Measurements from ENCODE around the gene MYO10. TPM values are rescaled to one million over a fixed set of nuclear protein-coding genes. Genes with fewer than 3 reads are reported as not detected.

The MYO10 gene
- total RNA-seq, 4 donors from 2014 or later: 34.7 to 122 (median 71.2) TPM

DNA sequence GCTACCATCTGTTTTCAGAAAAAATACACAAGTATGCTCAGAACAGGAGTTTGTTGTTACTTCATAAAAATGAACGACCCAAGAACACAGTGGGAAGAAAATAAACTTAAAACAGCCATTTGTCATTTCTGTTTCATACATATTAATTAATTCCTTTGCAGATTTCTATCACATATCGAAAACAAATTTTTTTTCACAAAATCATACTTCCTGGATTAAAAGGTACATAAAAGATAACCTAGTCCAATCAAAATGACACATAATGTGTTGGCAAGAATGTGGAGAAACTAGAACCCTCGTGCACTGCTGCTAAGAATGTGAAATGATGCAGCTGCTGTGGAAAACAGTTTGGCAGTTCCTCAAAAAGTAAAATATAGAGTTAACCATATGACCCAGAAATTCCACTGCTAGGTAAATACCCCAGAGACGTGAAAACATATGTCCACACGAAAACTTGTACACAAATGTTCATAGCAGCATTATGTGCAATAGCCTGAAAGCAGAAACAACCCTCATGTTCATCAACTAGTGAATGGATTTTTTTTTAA is 46.0 kb downstream of the MYO10 start:
- DNase-seq: no peak
- no peak for TF ChIP-seq POLR2A (IDR thresholded peaks at IDR 0.05)
- TF ChIP-seq, protein P1, sequence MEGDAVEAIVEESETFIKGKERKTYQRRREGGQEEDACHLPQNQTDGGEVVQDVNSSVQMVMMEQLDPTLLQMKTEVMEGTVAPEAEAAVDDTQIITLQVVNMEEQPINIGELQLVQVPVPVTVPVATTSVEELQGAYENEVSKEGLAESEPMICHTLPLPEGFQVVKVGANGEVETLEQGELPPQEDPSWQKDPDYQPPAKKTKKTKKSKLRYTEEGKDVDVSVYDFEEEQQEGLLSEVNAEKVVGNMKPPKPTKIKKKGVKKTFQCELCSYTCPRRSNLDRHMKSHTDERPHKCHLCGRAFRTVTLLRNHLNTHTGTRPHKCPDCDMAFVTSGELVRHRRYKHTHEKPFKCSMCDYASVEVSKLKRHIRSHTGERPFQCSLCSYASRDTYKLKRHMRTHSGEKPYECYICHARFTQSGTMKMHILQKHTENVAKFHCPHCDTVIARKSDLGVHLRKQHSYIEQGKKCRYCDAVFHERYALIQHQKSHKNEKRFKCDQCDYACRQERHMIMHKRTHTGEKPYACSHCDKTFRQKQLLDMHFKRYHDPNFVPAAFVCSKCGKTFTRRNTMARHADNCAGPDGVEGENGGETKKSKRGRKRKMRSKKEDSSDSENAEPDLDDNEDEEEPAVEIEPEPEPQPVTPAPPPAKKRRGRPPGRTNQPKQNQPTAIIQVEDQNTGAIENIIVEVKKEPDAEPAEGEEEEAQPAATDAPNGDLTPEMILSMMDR (IDR thresholded peaks at IDR 0.05): no peak
- Histone ChIP-seq H3K36me3 (no peaks in the 10 kb centered on the region), H3K9me3 (no peaks in the 10 kb centered on the region), H3K4me1 (peaks cover 0 to 45% (median 1%) of the 10 kb centered on the region in 4 donors), H3K4me3 (no peak overlapping the region), H3K27me3 (no peaks in the 10 kb centered on the region), H3K27ac (no peak overlapping the region)

DNA sequence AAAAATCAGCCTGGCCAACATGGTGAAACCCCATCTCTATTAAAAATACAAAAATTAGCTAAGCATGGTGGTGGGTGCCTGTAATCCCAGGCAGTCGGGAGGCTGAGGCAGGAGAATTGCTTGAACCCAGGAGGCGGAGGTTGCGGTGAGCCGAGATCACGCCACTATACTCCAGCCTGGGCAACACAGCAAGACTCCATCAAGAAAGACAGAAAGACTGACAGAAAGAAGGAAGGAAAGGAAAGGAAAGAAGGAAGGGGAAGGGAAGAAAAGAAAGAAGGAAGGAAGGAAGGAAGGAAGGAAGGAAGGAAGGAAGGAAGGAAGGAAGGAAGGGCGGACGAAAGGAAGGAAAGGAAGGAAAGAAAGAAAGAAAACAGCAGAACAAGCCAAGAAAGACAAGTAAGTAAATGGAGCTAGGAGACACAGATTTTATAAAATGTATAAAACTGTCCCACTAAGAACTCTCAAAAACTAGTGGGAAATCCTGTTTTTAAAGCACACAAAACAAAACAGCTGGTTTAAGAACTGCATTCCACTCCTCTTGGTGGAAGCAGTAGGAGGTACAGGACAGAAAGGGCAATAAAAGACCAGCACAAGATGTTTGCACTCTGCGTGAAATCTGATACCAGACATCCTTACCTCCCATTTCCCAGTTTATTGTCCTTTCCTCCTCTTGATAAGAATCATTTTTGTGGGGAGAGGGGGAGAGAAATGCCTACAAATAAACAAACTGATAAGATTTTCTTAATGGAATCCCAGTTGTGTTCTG is 46.7 kb downstream of the MYO10 start:
- H3K27me3 ChIP-seq: no peaks in the 10 kb centered on the region
- H3K9me3 ChIP-seq: no peaks in the 10 kb centered on the region
- H3K36me3 ChIP-seq: no peaks in the 10 kb centered on the region
- no peak for DNase-seq
- TF ChIP-seq, protein P1 (IDR thresholded peaks at IDR 0.05): no peak
- no peak for TF ChIP-seq POLR2A (IDR thresholded peaks at IDR 0.05)
- peak overlapping the region in 1 of 4 donors; percentile 14 for H3K27ac ChIP-seq
- no peak overlapping the region for H3K4me3 ChIP-seq
- H3K4me1 ChIP-seq: peaks cover 0 to 45% (median 1%) of the 10 kb centered on the region in 4 donors

DNA sequence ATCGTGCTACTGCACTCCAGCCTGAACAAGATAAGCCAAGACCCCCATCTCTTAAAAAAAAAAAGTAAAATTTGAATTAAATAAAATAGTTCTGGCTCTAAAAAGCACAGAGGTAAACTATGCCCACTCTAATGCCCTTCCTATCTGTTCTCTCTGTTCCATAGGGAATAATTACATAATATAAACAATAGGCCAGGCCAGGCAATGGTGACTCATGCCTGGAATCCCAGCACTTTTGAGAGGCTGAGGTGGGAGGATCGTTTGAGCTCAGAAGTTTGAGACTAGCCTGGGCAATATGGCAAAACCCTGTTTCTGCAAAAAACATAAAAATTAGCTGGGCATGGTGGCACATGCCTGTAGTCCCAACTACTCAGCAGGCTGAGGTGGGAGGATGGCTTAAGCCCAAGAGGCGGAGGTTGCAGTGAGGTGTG is 47.4 kb downstream of the MYO10 start:
- no peak overlapping the region for H3K27ac ChIP-seq
- TF ChIP-seq, protein P1 (IDR thresholded peaks at IDR 0.05): no peak
- TF ChIP-seq POLR2A (IDR thresholded peaks at IDR 0.05): no peak
- no peak for DNase-seq
- no peak overlapping the region for H3K4me3 ChIP-seq
- no peaks in the 10 kb centered on the region for H3K27me3 ChIP-seq
- peaks cover 0 to 47% (median under 1%) of the 10 kb centered on the region in 4 donors for H3K4me1 ChIP-seq
- no peaks in the 10 kb centered on the region for H3K36me3 ChIP-seq
- H3K9me3 ChIP-seq: no peaks in the 10 kb centered on the region

DNA sequence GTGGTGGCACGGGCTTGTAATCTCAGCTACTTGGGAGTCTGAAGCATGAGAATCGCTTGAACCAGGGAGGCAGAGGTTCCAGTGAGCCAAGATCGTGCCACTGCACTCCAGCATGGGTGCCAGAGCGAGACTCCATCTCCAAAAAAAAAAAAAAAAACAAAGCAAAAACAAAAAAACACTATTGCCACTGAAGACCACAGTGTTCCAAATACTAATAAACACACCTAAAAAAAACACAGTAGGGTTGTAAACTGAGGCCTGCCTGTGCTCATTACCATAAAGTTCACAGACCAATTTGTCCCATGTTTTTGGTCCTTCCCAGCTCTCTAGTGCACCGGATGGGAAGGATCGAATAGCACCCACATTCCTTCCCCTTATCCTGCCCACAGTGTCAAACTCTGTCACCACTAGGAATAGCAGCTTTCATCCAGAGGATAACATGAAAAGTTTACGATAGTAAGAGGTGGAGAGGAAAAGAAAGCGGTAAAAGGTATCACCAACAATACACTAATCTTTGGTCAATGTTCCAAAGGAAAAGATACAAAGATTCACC is 49.2 kb downstream of the MYO10 start:
- no peaks in the 10 kb centered on the region for H3K9me3 ChIP-seq
- H3K4me3 ChIP-seq: no peak overlapping the region
- TF ChIP-seq, protein P1 (IDR thresholded peaks at IDR 0.05): no peak
- TF ChIP-seq POLR2A (IDR thresholded peaks at IDR 0.05): no peak
- DNase-seq: no peak
- H3K27ac ChIP-seq: no peak overlapping the region
- H3K27me3 ChIP-seq: no peaks in the 10 kb centered on the region
- H3K4me1 ChIP-seq: peaks cover 0 to 50% (median 0%) of the 10 kb centered on the region in 4 donors
- no peaks in the 10 kb centered on the region for H3K36me3 ChIP-seq

DNA sequence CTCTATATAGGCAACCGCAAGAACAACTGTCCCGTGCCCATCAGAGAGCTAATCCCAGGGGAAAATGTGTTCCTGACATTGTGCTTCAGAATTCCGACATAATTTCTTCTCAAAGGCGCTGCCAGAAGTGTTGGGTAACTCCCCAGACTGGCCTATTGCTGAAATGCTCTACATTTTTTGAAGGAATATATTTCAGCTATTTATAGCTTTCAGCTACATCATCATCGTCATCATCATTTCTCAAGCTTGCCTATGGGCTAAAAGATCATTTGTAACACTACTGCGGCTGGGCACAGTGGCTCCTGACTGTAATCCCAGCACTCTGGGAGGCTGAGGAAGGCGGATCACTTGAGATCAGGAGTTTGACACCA is 49.7 kb downstream of the MYO10 start:
- no peaks in the 10 kb centered on the region for H3K36me3 ChIP-seq
- H3K4me3 ChIP-seq: no peak overlapping the region
- H3K9me3 ChIP-seq: no peaks in the 10 kb centered on the region
- no peak for DNase-seq
- no peak overlapping the region for H3K27ac ChIP-seq
- TF ChIP-seq POLR2A (IDR thresholded peaks at IDR 0.05): no peak
- TF ChIP-seq, protein P1 (IDR thresholded peaks at IDR 0.05): no peak
- H3K4me1 ChIP-seq: peaks cover 0 to 48% (median 0%) of the 10 kb centered on the region in 4 donors
- no peaks in the 10 kb centered on the region for H3K27me3 ChIP-seq

Data from Peyer's patch (tissue), 4 donors.